HG02973 (cell line): ENCODE data around the gene ACAA1.
"Not testable (repeated sequence)": the region's sequence is repeated elsewhere in the genome, so short reads cannot be mapped to it uniquely, and the experiment has no call there.

Experiments used
- ATAC-seq: cut with Tn5 transposase; IDR thresholded peaks from one replicate; pipeline ENCODE4 v1.9.1; 2021; ENCODE audit warnings: moderate library complexity; ENCODE audit not compliant: unreplicated experiment

The ACAA1 gene

GRCh38 chr3:38083871-38084333, 53.0 kb downstream of the ACAA1 start:
- no peak for ATAC-seq

GRCh38 chr3:38083254-38083653, 53.7 kb downstream of the ACAA1 start:
- not testable (repeated sequence) for ATAC-seq

GRCh38 chr3:38082296-38082695, 54.6 kb downstream of the ACAA1 start:
- ATAC-seq = not testable (repeated sequence)

GRCh38 chr3:38077073-38077472, 59.9 kb downstream of the ACAA1 start:
- not testable (repeated sequence) for ATAC-seq
